ENCODE data around the gene ANGPTL3. TPM values are rescaled to one million over a fixed set of nuclear protein-coding genes. Genes with fewer than 3 reads are reported as not detected.
"Not testable (repeated sequence)": the region's sequence is repeated elsewhere in the genome, so short reads cannot be mapped to it uniquely, and the experiment has no call there.

ANGPTL3 gene
- total and polyA plus RNA-seq, 2 of the 8 experiments (the other 6 are each of a cell fraction or from before 2014, with no cell fraction given), result not detected

- TF ChIP-seq SAP30 (IDR thresholded peaks at IDR 0.05; ENCODE audit: insufficient read depth, insufficient replicate concordance, low read length), result no peak
These were observed 36.0 kb upstream of the ANGPTL3 start (continued) for GRCh38 chr1:62561306-62561705.

- H2BK120ac ChIP-seq (replicated peaks; ENCODE audit: low read depth, low read length); H3K36me3 ChIP-seq (ENCODE audit: control insufficient read depth in 2 of 4, insufficient read depth in 4 of 4, low read length in 3 of 4); H2BK5ac ChIP-seq (ENCODE audit: low read depth, low read length); H3K79me1 ChIP-seq (ENCODE audit: low read depth, low read length); H3K23me2 ChIP-seq (ENCODE audit: low read depth, low read length); H4K91ac ChIP-seq (replicated peaks; ENCODE audit: insufficient read length, low read length); H3K9me3 ChIP-seq (ENCODE audit: insufficient read depth in 2 of 2, low read depth in 1 of 2, low read length in 1 of 2); H3K23ac ChIP-seq (ENCODE audit: insufficient read length); H3K18ac ChIP-seq (ENCODE audit: extremely low read depth, low read length); H3K27ac ChIP-seq (ENCODE audit: low read depth, low read length); H3K14ac ChIP-seq (ENCODE audit: insufficient read length); H2BK15ac ChIP-seq (ENCODE audit: low read length); H3K56ac ChIP-seq (replicated peaks; ENCODE audit: insufficient read length, low read depth, low read length); H4K20me1 ChIP-seq (replicated peaks in 1 of 2; ENCODE audit: control insufficient read depth in 1 of 2, insufficient read depth in 2 of 2, low read length in 2 of 2); H3K9ac ChIP-seq (replicated peaks in 1 of 4; ENCODE audit: extremely low read depth in 1 of 4, low read depth in 3 of 4, low read length in 3 of 4); H3K4me3 ChIP-seq (ENCODE audit: extremely low read depth in 1 of 4, insufficient read depth in 2 of 4, low read depth in 3 of 4, low read length in 4 of 4); H3K79me2 ChIP-seq (ENCODE audit: control insufficient read depth in 1 of 2, insufficient read depth in 2 of 2, low read length in 2 of 2); FAIRE-seq; H3K27me3 ChIP-seq (replicated peaks in 1 of 4; ENCODE audit: control insufficient read depth in 3 of 4, extremely low read depth in 1 of 4, insufficient read depth in 3 of 4, low read length in 3 of 4); CTCF ChIA-PET (ENCODE audit: partially characterized antibody); H3K4ac ChIP-seq (replicated peaks; ENCODE audit: insufficient read length, low read depth, low read length); H2AK5ac ChIP-seq (ENCODE audit: low read depth, low read length); H2AFZ ChIP-seq (ENCODE audit: low read length); H4K8ac ChIP-seq (ENCODE audit: extremely low read depth, insufficient read depth, low read length); POLR2A ChIA-PET (ENCODE audit: partially characterized antibody); H4K5ac ChIP-seq (ENCODE audit: insufficient read length, low read depth, low read length); DNase-seq (ENCODE audit: low read depth in 1 of 2, low spot score in 2 of 2); H2BK20ac ChIP-seq (ENCODE audit: low read length); H2BK12ac ChIP-seq (ENCODE audit: low read depth, low read length); H3K4me2 ChIP-seq (ENCODE audit: insufficient read depth in 1 of 2, low read depth in 2 of 2, low read length in 2 of 2); H3K4me1 ChIP-seq (replicated peaks in 1 of 4; ENCODE audit: control insufficient read depth in 3 of 4, insufficient read depth in 4 of 4, low read length in 3 of 4): not testable (repeated sequence)
- WGBS, 2 experiments (ENCODE audit: extremely low coverage in 1 of 2, insufficient coverage in 1 of 2, insufficient read length in 1 of 2, insufficient replicate concordance in 2 of 2, low coverage in 1 of 2, low lambda C conversion rate in 2 of 2, missing lambda C conversion rate in 1 of 2), result 89% methylated on average over 1 of the region's 1 CpG; no CpG with 5 or more reads in 1 of the 2 experiments
These were observed 30.1 kb upstream of the ANGPTL3 start for GRCh38 chr1:62567182-62567581.

Measured in H1 (cell line).